ENCODE measurements around the gene GTF3C4.

- TF ChIP-seq EZH2 (IDR thresholded peaks at IDR 0.05; ENCODE audit: insufficient read depth, poor library complexity, severe bottlenecking) = no peak
- TF ChIP-seq EZH2phosphoT487 (IDR thresholded peaks at IDR 0.05; ENCODE audit: insufficient read depth, low read depth) = no peak
Measured at GRCh38 chr9:132716007-132716406, 45.7 kb downstream of the GTF3C4 start.

Data from GM23248 (cell line).